ENCODE measurements around the gene BPIFB2. TPM values are rescaled to one million over a fixed set of nuclear protein-coding genes. Genes with fewer than 3 reads are reported as not detected.

BPIFB2 gene
- total RNA-seq, 1 experiment from 2014 or later: 0.15 TPM

GRCh38 chr20:33028875-33029274 is 21.4 kb downstream of the BPIFB2 start:
- CTCF ChIA-PET: no interaction called here
- Histone ChIP-seq H3K27ac (ENCODE audit: low read depth, low read length) (no peak overlapping the region), H3K9ac (ENCODE audit: low read length) (no peak overlapping the region), H3K36me3 (ENCODE audit: control insufficient read depth in 1 of 2, insufficient read depth in 2 of 2, low read length in 2 of 2) (no peaks in the 10 kb centered on the region), H3K4me2 (ENCODE audit: low read length) (no peak overlapping the region), H2AFZ (ENCODE audit: low read depth, low read length, poor library complexity, severe bottlenecking) (no peak overlapping the region), H4K20me1 (ENCODE audit: insufficient read depth) (no peaks in the 10 kb centered on the region), H3K4me3 (replicated peaks in 1 of 2; ENCODE audit: low read depth in 1 of 2, low read length in 2 of 2) (no peak overlapping the region), H3K9me3 (ENCODE audit: control insufficient read depth in 1 of 2, insufficient read depth in 1 of 2, low read depth in 1 of 2, low read length in 2 of 2) (no peaks in the 10 kb centered on the region; a peak in 1 of 4 replicates), H3K27me3 (ENCODE audit: insufficient read depth, low read length) (peaks cover 29% of the 10 kb centered on the region; the same call in 1 of the 2 replicates), H3K9me2 (ENCODE audit: insufficient read depth) (no peaks in the 10 kb centered on the region), H3K4me1 (ENCODE audit: control insufficient read depth in 1 of 2, insufficient read depth in 2 of 2, low read length in 2 of 2) (no peaks in the 10 kb centered on the region), H3K79me2 (ENCODE audit: insufficient read depth, low read length) (no peaks in the 10 kb centered on the region)
- TF ChIP-seq SP1 (IDR thresholded peaks at IDR 0.05; ENCODE audit: low read depth) (no peak), SIN3A (IDR thresholded peaks at IDR 0.05; ENCODE audit: low read depth) (no peak), ELF1 (IDR thresholded peaks at IDR 0.05; ENCODE audit: borderline replicate concordance, low read depth) (no peak), EZH2phosphoT487 (IDR thresholded peaks at IDR 0.05; ENCODE audit: borderline replicate concordance) (no peak), CTCF (IDR thresholded peaks at IDR 0.05 in 2 of 3, conservative IDR thresholded peaks at IDR 0.05 in 1 of 3; ENCODE audit: borderline replicate concordance in 1 of 3, insufficient read depth in 1 of 3, low read depth in 2 of 3, low read length in 2 of 3) (no peak), FOSL1 (IDR thresholded peaks at IDR 0.05; ENCODE audit: low read depth) (no peak), EZH2 (IDR thresholded peaks at IDR 0.05) (no peak), POLR2A (IDR thresholded peaks at IDR 0.05; ENCODE audit: borderline replicate concordance, extremely low read depth, insufficient read depth, insufficient read length) (no peak), POLR2AphosphoS5 (IDR thresholded peaks at IDR 0.05; ENCODE audit: low read depth, low read length) (no peak), JUND (IDR thresholded peaks at IDR 0.05) (no peak), EGR1 (IDR thresholded peaks at IDR 0.05; ENCODE audit: low read depth) (no peak), ZBTB33 (IDR thresholded peaks at IDR 0.05; ENCODE audit: extremely low read depth, insufficient replicate concordance, low read length) (no peak), ATF3 (IDR thresholded peaks at IDR 0.05) (no peak), TCF7L2 (IDR thresholded peaks at IDR 0.05; ENCODE audit: borderline replicate concordance, extremely low read depth, insufficient read depth, insufficient read length) (no peak), REST (IDR thresholded peaks at IDR 0.05; ENCODE audit: low read depth) (no peak), CBX3 (IDR thresholded peaks at IDR 0.05; ENCODE audit: low read depth) (no peak), CEBPB (IDR thresholded peaks at IDR 0.05; ENCODE audit: low read depth) (no peak), SRF (IDR thresholded peaks at IDR 0.05; ENCODE audit: low read depth) (no peak)
- ATAC-seq: no peak
- BruUV-seq (replicated peaks): no TSS peak
- RAD21 ChIA-PET (ENCODE audit: low non-redundant PET in 1 of 2, low total read pairs in 2 of 2, uncharacterized antibody in 2 of 2, unreplicated experiment in 2 of 2): no interaction called here
- intact Hi-C loops (cut with micrococcal nuclease): no loop called here
- no peak for DNase-seq (ENCODE audit: low read depth, low spot score)
- POLR2A ChIA-PET: no interaction called here

Measured in HCT116 (cell line).